ENCODE results near the gene ARHGAP22.

- TF ChIP-seq POLR2A (IDR thresholded peaks at IDR 0.05) (no peak), CTCF (IDR thresholded peaks at IDR 0.05) (no peak)
These were observed 25.5 kb downstream of the ARHGAP22 start for GRCh38 chr10:48579251-48579960.
